HG02852 (cell line): ENCODE results near the gene NR2E1.

Source experiments
- ATAC-seq: cut with Tn5 transposase; IDR thresholded peaks from one replicate; pipeline ENCODE4 v1.9.1; 2021; ENCODE audit warnings: mild to moderate bottlenecking, moderate library complexity; ENCODE audit not compliant: unreplicated experiment

NR2E1 gene

DNA sequence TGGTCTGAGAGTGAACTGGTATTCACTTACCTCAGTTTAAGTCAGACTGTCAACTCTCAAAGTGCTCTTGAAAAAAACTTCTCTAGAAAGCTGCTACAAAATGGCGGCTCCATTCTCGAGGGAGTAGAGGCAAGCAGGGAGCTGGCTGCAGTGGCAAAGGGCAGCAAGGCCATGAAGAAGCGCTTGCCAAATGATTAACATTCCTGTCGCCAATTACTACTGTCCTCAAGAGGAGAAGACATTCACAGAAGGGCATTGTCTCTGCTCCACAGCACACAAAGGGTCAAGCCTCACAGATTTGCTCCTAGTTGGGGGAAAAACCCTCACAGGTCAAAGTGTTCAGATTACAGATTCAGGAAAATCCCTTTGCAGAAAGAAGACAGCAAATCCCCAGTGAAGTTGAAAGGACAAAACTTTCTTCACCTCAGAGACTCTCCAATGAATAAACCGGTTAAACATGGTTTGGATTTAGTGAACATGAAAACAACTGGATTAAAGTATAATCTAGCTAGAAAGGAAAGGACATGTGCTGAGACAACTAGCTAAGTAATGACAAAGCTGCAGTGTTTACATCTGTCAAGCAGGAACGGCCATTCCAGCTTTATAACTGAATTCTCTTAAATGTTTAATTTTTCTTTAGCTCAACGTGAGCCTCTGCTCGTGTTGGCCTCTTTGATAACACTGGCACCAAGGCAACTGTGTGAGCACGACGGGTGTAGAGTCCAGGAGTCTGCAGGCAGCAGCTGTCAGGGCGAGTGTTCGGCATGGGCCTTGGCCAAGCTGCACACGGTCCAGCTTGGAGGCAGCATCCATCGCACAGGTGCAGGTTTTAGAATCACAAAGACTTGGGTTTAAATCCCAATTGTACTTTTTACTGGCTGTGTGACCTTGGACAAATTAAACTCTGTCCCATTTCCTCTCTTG, 37.6 kb downstream of the NR2E1 start:
- no peak for ATAC-seq

DNA sequence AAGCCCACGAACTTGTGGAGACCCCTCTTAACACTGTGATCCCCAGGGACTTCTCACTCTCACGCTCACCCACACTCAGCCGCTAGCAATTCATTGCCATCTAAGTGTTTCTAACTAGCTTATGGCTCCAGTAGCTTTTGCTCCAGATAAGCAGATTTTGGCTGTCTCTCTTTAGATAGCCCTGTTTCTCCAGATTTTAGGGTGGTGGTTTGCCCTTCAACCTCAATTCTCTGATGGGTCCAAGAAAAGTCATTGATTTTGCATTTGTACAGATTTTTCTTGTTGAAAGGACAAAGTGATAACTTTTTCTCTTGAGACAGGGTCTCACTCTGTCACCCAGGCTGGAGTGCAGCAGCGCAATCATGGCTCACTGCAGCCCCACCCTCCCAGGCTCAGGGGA, 41.2 kb downstream of the NR2E1 start:
- ATAC-seq: no peak

DNA sequence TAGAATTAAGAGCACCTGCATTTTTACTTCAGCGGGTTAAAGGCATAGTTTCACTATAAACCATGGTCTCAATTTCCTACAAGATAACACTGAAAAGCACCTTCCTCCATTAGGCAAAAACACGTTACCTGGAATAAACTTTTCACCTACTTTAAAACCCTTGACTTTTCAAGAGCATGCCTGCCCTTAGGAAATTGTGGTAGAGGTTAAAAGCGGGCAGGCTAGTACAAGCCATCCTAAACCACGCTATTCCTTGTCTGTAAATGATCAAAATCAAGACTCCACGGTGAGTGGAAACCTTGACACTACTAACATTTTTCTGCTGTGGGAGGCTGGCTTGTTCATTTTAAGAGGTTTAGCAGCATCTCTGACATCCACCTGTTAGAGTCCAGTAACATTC, 43.9 kb downstream of the NR2E1 start:
- no peak for ATAC-seq

DNA sequence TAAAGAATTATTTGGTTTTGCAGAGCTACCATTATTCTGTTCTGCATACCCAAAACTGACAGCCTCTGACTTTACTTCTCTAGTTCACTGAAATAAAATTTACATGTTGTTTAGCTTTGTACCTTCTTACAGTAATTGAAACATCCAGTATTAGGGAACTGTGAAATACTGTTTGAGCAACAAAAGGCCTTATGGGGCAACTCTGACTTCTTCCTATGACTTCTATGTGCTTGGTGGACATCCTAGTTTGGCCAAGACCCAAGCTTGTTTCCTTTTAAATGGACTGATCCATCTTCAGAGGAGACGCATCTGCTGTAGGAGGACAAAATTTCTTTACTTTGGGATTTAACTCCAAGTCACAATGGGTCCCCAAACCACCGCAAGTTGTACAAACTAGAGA, 44.7 kb downstream of the NR2E1 start:
- ATAC-seq: no peak

DNA sequence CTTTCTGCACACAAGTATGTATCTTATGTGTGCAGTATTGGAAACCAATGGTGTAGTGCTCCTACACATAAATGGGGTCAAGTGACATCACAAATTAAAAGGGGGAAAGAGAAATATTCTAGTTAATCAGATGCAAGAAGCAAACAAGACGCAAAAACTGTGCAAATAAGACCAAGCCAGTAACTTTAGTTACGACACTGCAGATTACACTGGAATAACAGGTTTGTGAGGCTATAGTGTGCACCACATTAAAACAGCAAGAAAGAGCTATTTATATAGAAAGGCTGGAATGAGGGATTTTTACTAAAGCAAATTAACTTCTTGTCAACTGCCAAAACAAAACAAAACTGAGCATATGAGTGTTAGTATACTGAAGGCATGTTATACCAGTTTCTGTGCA, 45.8 kb downstream of the NR2E1 start:
- no peak for ATAC-seq

DNA sequence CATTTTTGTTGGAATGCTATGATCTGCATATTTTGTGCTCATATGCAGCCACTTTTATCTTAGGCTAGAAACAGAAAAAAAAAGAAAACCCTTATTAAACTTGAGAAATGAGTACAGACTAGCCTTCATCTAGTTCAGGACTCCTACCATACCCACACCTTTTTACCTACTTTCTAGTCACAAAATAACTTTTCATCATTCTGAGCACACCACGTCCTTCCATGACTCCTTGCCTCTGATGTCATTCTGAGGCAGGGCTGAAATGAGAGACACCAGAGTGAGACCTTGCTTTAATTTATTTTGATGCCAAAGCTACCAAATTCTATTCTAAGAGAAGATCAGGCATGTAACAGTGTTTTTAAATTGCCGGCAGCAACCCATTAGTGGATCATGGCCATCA, 56.2 kb downstream of the NR2E1 start:
- ATAC-seq: no peak

DNA sequence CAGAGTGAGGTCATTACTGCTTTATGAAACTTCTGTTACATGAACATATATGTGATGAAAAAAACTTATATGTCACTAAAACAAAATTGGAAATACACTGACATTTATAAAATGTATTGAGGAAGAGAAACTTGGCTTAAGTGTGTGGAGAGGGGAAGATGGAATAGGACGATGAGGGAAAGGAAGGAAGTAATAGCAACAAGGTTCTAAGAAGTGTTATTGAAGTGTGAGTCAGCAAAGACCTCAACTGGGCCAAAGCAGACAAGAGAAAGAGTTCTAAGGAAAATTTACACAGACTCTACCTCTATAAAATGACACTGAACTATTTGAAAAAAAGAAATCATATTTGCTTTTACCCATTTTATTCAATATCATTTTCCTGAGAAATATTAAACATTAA, 56.7 kb downstream of the NR2E1 start:
- no peak for ATAC-seq

DNA sequence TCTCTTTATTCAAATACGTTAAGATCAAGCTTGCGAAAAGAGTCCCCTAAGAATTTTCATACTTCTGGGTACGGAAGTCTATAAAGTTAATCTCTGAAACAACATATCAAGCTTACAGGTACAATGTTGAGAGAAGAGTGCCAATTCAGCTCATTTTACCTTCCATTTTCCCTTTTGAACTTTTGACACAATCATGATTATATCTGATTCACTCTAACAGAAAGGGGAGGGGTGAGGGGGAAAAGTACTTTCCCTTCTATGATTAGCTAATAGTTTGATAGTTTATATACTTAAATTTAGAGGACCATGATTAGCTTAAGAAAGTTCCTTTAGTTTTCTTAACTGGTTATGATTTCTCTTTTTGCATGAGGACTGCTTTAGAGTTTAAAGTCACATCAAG, 61.5 kb downstream of the NR2E1 start:
- no peak for ATAC-seq

DNA sequence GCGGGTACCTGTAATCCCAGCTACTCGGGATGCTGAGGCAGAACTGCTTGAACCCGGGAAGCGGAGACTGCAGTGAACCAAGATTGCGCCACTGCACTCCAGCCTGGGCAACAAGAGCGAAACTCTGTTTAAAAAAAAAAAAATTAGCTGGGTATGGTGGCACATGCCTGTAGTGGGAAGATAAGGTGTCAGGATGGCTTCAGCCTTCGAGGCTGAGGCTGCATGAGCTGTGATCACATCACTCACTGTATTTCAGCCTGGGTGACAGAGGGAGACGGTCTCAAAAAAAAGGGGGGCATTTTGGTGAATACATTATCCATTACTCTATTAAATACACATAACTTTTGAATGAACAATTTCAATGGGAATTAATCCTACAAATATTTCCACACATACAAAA, 62.6 kb downstream of the NR2E1 start:
- no peak for ATAC-seq

DNA sequence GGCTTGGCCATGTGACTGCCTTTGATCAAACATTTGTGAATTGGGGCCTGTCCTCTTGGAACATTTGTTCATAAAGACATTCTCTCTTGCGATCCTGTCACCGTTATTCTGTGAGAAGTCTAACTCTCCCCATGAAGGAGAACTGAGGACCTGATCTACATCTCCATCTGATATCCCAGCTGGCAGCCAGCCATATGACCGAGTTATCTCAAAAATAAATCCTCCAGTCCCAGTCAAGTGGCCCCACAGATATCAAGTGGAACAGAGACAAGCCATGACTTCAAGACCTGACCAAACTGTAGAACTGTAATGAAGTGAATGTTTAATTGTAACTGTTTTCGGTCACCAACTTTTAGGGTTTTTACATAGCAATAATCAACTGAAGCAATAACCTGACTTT, 69.3 kb downstream of the NR2E1 start:
- ATAC-seq: no peak

DNA sequence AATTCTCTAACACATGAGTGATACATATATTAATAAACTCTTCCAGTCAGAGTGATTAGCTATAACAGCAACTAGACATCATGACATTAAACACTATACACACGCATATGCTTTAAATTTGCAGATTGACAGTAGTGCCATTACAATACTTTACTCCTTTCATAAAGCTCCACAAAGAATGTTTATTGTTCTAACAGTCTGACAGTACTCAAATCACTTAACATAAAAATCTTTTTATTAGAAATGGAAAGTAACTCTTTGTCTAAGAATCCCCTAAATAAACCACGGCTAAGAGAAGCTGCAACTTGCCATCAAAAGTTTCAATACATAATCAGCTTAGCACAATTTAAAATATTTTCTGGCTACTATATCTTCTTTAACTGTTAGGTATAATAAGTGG, 71.0 kb downstream of the NR2E1 start:
- ATAC-seq: no peak

DNA sequence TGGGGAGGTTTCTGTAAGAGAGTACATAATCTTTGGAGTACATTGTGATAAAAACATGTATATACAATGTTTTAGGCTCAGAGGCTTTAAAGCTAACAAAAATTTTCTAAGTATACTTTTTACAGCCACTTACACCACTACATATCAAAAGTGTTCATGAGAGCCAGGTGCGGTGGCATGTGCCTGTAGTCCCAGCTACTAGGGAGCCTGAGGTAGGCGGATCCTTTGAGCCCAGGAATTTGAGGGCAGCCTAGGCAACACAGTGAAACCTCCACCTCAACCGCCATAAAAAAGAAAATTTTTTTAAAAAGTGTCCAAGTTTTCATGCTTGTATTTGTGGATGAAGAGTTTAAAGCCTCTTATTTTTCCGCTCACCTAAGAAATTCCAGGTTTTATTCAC, 72.5 kb downstream of the NR2E1 start:
- ATAC-seq: no peak
